Endothelial cell of umbilical vein (primary cell): ENCODE measurements around the gene NGFR. TPM values are rescaled to one million over a fixed set of nuclear protein-coding genes. Genes with fewer than 3 reads are reported as not detected.

Source experiments
- BruUV-seq: library from RNA; stranded (reverse); fragments of 400-500 nt; replicated peaks from 2 replicates; lab custom pipeline; 2021; lab: Mats Ljungman, UMichigan
- CTCF ChIA-PET: fragments of 300-600, 350-600 bp; sonication (Branson Sonifier 250); formaldehyde crosslinking; loops from one replicate; lab custom pipeline; 2021; ENCODE audit warnings: antibody characterized with exemption, inconsistent platforms; lab: Charles Lee
- POLR2A ChIA-PET: fragments of 300-600, 350-600 bp; sonication (Branson Sonifier 250); formaldehyde crosslinking; loops from one replicate; lab custom pipeline; 2021; ENCODE audit warnings: antibody characterized with exemption, inconsistent platforms; lab: Charles Lee
- DNase-seq: peaks from one replicate; pipeline ENCODE4 v3.0.0-alpha.2; 2011; ENCODE audit warnings: low read depth, low spot score
- FAIRE-seq: peaks from 2 replicates; lab custom pipeline; 2011; peaks lifted over from hg19 to GRCh38; lab: Jason Lieb, UNC
- H2AFZ ChIP-seq: 2 replicates; pipeline ENCODE4 v1.6.0; 2012; ENCODE audit warnings: low read depth, low read length, control low read depth, inconsistent platforms
- H3K27ac ChIP-seq: 2 replicates; pipeline ENCODE4 v1.5.1; 2011; ENCODE audit warnings: low read depth, mild to moderate bottlenecking, control low read depth, low read length, moderate library complexity; ENCODE audit not compliant: insufficient read depth
- H3K27me3 ChIP-seq, 2 experiments: 2 replicates each; pipeline versions ENCODE4 v1.6.0 to v1.6.1; 2011; ENCODE audit warnings: low read length in 2 of 2, mixed read lengths in 1 of 2; ENCODE audit not compliant: control insufficient read depth in 2 of 2, insufficient read depth in 2 of 2
- H3K36me3 ChIP-seq, 2 experiments: 2 replicates in 1 of 2; 3 replicates in 1 of 2; pipeline ENCODE4 v1.5.1; 2011; ENCODE audit warnings: low read length in 2 of 2, mild to moderate bottlenecking in 1 of 2, moderate library complexity in 1 of 2; ENCODE audit not compliant: control insufficient read depth in 2 of 2, insufficient read depth in 2 of 2; ENCODE audit errors: extremely low read depth in 1 of 2
- H3K4me1 ChIP-seq: 3 replicates; pipeline ENCODE4 v1.5.1; 2011; ENCODE audit warnings: mild to moderate bottlenecking, low read length; ENCODE audit not compliant: control insufficient read depth, insufficient read depth; ENCODE audit errors: extremely low read depth
- H3K4me2 ChIP-seq: 2 replicates; pipeline ENCODE4 v1.6.1; 2011; ENCODE audit warnings: low read length, control low read depth, mixed read lengths; ENCODE audit not compliant: insufficient read depth
- H3K4me3 ChIP-seq, 3 experiments: fragments of 200-600 bp in 1 of 3; sonication (generic), shearing (Covaris generic) in 1 of 3; replicated peaks in 1 of 3; 2 replicates each; pipeline ENCODE4 v1.5.1; 2011 to 2016; ENCODE audit warnings: control low read depth in 3 of 3, low read length in 3 of 3, mild to moderate bottlenecking in 2 of 3, inconsistent platforms in 1 of 3, low read depth in 1 of 3, moderate library complexity in 1 of 3; ENCODE audit not compliant: insufficient read depth in 1 of 3
- H3K79me2 ChIP-seq: 2 replicates; pipeline ENCODE4 v1.6.0; 2012; ENCODE audit warnings: low read length, inconsistent platforms; ENCODE audit not compliant: control insufficient read depth, insufficient read depth
- H3K9ac ChIP-seq: replicated peaks from 2 replicates; pipeline ENCODE3; 2011; ENCODE audit warnings: low read length, control low read depth; ENCODE audit not compliant: insufficient read depth; ENCODE audit errors: extremely low read depth
- H3K9me1 ChIP-seq: replicated peaks from 3 replicates; pipeline ENCODE4 v1.6.0; 2011; ENCODE audit warnings: mild to moderate bottlenecking, low read length; ENCODE audit not compliant: control insufficient read depth, insufficient read depth; ENCODE audit errors: extremely low read depth
- H3K9me3 ChIP-seq: replicated peaks from 2 replicates; pipeline ENCODE4 v1.5.1; 2012; ENCODE audit warnings: low read length, inconsistent platforms; ENCODE audit not compliant: control insufficient read depth, insufficient read depth
- H4K20me1 ChIP-seq: replicated peaks from 2 replicates; pipeline ENCODE3; 2011; ENCODE audit warnings: mild to moderate bottlenecking, low read length; ENCODE audit not compliant: control insufficient read depth, insufficient read depth; ENCODE audit errors: extremely low read depth
- EZH2 ChIP-seq: IDR thresholded peaks from 2 replicates; pipeline ENCODE4 v1.6.1; 2012; ENCODE audit warnings: borderline replicate concordance, low read depth, mild to moderate bottlenecking, moderate library complexity, low read length, inconsistent platforms; ENCODE audit not compliant: severe bottlenecking
- FOS ChIP-seq: IDR thresholded peaks from 2 replicates; pipeline ENCODE4 v1.6.1; 2011; ENCODE audit warnings: mild to moderate bottlenecking, low read length, moderate library complexity, borderline replicate concordance; ENCODE audit not compliant: insufficient read depth
- GATA2 ChIP-seq: IDR thresholded peaks from 2 replicates; pipeline ENCODE4 v1.7.0; 2011; ENCODE audit warnings: low read depth, mild to moderate bottlenecking, moderate library complexity, mixed read lengths, low read length; ENCODE audit not compliant: insufficient read length, insufficient read depth
- JUN ChIP-seq: IDR thresholded peaks from 2 replicates; pipeline ENCODE4 v1.6.1; 2011; ENCODE audit warnings: borderline replicate concordance, low read depth; ENCODE audit not compliant: insufficient read length, insufficient read depth
- MAX ChIP-seq: IDR thresholded peaks from 2 replicates; pipeline ENCODE4 v1.6.1; 2011; ENCODE audit not compliant: insufficient read depth, insufficient read length
- MYC ChIP-seq: IDR thresholded peaks from one replicate; pipeline ENCODE4 v1.6.1; 2011; ENCODE audit warnings: mild to moderate bottlenecking, low read depth, low read length
- POLR2A ChIP-seq: IDR thresholded peaks from 2 replicates; pipeline ENCODE4 v1.6.1; 2012; ENCODE audit warnings: low read depth, mild to moderate bottlenecking, control low read depth, low read length
- POLR2AphosphoS5 ChIP-seq: IDR thresholded peaks from 2 replicates; pipeline ENCODE4 v1.6.1; 2012; ENCODE audit warnings: low read depth, mild to moderate bottlenecking, control low read depth, low read length, moderate library complexity; ENCODE audit not compliant: insufficient read depth
- dilution Hi-C: fragments of 300-500 bp; cut with MboI; formaldehyde crosslinking; loops from one replicate; pipeline ENCODE4 v1.15.0; 2019; ENCODE audit warnings: low sequenced_read_pairs; ENCODE audit not compliant: extremely low pct_ligation_motif_present
- intact Hi-C: fragments of 100-400 bp; cut with micrococcal nuclease; formaldehyde crosslinking; loops from one replicate; pipeline ENCODE4 v1.10.0; 2022
- polyA plus RNA-seq, 4 experiments: library from polyadenylated mRNA; depleted of rRNA in 3 of 4; stranded (reverse) in 3 of 4; unstranded in 1 of 4; fragments of >200 nt; gene quantifications; 2 replicates each; pipeline versions ENCODE4 v1.2.1 to v1.2.3, GENCODE V29; 2011 to 2012; ENCODE audit warnings: missing spikeins in 1 of 4
- total RNA-seq: library from RNA; stranded (reverse); gene quantifications from 2 replicates; pipeline ENCODE4 v1.2.3, GENCODE V29; 2021
- TF ChIP-seq, protein P1 (sequence below), 2 donors: IDR thresholded peaks; 1 replicate in 1 of 2; 2 replicates in 1 of 2; pipeline ENCODE4 v1.5.1; 2011; ENCODE audit warnings: low read length in 2 of 2, mild to moderate bottlenecking in 2 of 2, moderate library complexity in 2 of 2, control low read depth in 1 of 2, inconsistent platforms in 1 of 2, low read depth in 1 of 2; ENCODE audit not compliant: insufficient read depth in 1 of 2; ENCODE audit errors: extremely low read depth in 1 of 2

Gene NGFR
- total and polyA plus RNA-seq, 2 donors (not counting 3 experiments of a cell fraction or from before 2014, with no cell fraction given), result not detected

- H4K20me1 ChIP-seq, result no peaks in the 10 kb centered on the region
- H3K4me1 ChIP-seq, result no peaks in the 10 kb centered on the region
- intact Hi-C loops (no loop called here), dilution Hi-C loops (no loop called here)
- H2AFZ ChIP-seq, result no peak overlapping the region
- H3K36me3 ChIP-seq, result no peaks in the 10 kb centered on the region
- no peak overlapping the region for H3K4me2 ChIP-seq
- H3K27me3 ChIP-seq, result peaks cover 8 to 9% of the 10 kb centered on the region in 2 experiments
- H3K9me1 ChIP-seq, result no peaks in the 10 kb centered on the region
- no peaks in the 10 kb centered on the region for H3K79me2 ChIP-seq
- no peak overlapping the region for H3K27ac ChIP-seq
- H3K9me3 ChIP-seq, result no peaks in the 10 kb centered on the region
- no peak for FAIRE-seq
- BruUV-seq, result no TSS peak
- CTCF ChIA-PET, result interaction anchor here (1.3 to 5.3 kb wide), 4 partner anchors 14 to 50 kb away, joined by 4 to 30 read pairs (median 6); no protein-coding TSS in a partner anchor
- H3K4me3 ChIP-seq, result no peak overlapping the region
- POLR2A ChIA-PET, result interaction anchor here (0.6 kb wide), 1 partner anchor 364 kb away, joined by 3 read pairs; no protein-coding TSS in a partner anchor
- H3K9ac ChIP-seq, result no peak overlapping the region
- TF ChIP-seq, protein P1, sequence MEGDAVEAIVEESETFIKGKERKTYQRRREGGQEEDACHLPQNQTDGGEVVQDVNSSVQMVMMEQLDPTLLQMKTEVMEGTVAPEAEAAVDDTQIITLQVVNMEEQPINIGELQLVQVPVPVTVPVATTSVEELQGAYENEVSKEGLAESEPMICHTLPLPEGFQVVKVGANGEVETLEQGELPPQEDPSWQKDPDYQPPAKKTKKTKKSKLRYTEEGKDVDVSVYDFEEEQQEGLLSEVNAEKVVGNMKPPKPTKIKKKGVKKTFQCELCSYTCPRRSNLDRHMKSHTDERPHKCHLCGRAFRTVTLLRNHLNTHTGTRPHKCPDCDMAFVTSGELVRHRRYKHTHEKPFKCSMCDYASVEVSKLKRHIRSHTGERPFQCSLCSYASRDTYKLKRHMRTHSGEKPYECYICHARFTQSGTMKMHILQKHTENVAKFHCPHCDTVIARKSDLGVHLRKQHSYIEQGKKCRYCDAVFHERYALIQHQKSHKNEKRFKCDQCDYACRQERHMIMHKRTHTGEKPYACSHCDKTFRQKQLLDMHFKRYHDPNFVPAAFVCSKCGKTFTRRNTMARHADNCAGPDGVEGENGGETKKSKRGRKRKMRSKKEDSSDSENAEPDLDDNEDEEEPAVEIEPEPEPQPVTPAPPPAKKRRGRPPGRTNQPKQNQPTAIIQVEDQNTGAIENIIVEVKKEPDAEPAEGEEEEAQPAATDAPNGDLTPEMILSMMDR (IDR thresholded peaks at IDR 0.05; ENCODE audit: extremely low read depth in 1 of 2, insufficient read depth in 1 of 2, low read depth in 1 of 2, low read length in 2 of 2), result no peak
- TF ChIP-seq GATA2 (no peak), EZH2 (no peak), JUN (no peak), FOS (no peak), POLR2A (no peak), POLR2AphosphoS5 (no peak), MYC (no peak), MAX (no peak)
- DNase-seq, result no peak
Observed at GRCh38 chr17:49510720-49511110, 15.6 kb downstream of the NGFR start.
